ENCODE data around the gene SINHCAF.

SINHCAF gene

DNA sequence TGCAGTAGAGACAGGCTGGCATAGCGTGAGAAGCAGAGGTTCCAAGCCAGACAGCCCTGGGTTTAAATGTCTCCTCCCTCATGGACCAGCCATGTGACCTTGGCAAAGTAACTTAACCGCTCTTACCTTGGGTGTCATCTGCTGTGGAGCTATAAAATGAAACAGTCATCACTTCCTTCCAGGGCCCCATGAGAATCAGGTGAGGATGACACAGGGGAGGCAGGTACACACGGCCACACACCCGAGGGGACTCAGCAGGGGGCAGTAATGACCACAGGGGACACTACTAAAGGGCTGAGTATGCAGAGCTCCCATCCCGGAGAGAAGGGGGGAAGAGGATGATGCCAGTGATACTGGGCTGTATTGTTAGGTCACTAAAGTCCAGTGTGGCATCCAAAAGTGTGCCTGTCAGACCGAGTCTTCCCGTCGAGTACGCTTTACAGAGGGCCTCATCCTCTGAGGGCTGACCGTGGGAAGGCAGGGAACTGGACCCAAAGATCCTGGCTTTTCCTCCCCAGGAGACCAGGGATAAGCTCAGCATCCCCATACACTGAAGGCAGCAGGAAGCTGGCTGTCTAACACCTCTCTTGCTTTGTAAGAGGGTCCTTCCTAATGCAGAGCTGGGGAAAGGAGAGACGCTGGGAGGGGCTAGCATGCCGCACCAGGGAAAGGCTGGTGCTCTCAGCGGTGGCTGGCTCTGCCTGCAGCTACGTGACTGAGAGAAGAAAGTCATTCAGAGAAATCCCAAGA lies 94.2 kb downstream of the SINHCAF start:
- no peak for DNase-seq
